Stimulated activated CD4-positive, alpha-beta T cell treated with anti-CD3 and anti-CD28 coated beads, Interleukin-4, amount 100 ng/mL, for 24 hours (primary cell): ENCODE results near the gene ALPL.

Experiments used
- DNase-seq: peaks from one replicate; pipeline ENCODE4 v3.0.0-alpha.2; 2020

ALPL gene

DNA sequence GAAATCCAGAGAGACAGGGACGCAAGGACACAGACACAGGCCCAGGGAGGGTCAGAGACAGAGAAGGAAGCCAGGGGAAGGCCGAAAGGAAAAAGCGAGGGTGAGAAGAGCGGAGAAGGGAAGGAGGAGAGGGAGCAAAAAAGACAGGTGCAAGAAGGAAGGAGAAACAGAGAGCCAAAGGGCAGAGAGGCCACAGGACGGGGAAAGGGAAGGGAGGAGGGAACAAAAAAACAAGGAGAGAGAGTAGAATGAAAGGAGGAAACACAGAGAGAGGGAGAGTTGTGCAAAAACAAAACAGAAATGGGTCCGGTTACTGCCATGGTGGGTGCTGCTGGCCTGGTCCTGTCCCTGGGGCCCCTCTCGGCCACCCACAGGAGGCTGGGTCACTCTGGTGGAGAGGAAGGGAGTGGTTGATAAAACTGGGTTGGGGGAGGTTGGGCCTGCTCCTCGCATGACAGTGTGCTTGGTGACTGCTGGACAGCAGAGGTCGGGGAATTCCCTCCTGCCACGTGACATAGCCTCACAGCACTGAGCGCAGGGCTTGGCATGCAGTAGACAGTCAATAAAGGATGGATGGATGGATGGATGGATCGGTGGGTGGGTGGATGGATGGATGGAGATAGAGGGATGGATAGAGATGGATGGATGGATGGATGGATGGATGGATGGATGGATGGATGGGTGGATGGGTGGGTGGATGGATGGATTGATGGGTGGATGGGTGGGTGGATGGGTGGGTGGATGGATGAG lies 95.2 kb downstream of the ALPL start:
- DNase-seq, result no peak

DNA sequence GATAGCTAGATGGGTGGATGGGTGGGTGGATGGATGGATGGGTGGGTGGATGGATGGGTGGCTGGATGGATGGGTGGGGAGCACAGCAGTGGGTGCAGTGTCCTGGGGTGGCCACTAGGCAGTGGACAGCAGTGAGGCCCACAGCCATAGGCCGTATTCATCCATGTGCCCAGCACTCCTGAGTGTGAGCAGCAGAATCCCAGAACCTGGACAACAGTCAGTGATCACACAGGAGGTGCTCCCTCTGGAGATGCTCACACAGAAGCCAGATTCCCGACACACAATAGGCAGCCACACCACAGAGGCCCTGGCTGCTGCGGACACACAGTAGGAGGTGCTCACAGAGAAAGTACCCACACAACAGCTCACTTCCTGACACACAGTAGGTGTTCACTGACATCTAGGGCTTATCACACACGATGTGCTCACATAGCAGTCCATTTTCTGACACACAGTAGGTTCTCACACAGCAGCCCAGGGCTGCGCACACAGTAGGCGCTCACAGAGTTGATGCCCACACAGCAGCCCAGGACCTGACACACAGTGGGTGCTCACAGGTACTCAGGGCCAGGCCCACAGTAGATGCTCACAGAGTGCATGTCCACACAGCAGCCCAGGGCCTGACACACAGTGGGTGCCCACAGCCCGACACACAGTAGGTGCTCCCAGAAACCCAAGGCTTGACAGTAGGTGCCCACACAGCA lies 95.9 kb downstream of the ALPL start:
- no peak for DNase-seq

GRCh38 chr1:21605964-21606705 lies 96.9 kb downstream of the ALPL start:
- no peak for DNase-seq

- DNase-seq, result peak; percentile 54
Observed at GRCh38 chr1:21607549-21608529, 98.6 kb downstream of the ALPL start.

GRCh38 chr1:21608798-21609197 lies 99.6 kb downstream of the ALPL start:
- DNase-seq, result no peak

DNA sequence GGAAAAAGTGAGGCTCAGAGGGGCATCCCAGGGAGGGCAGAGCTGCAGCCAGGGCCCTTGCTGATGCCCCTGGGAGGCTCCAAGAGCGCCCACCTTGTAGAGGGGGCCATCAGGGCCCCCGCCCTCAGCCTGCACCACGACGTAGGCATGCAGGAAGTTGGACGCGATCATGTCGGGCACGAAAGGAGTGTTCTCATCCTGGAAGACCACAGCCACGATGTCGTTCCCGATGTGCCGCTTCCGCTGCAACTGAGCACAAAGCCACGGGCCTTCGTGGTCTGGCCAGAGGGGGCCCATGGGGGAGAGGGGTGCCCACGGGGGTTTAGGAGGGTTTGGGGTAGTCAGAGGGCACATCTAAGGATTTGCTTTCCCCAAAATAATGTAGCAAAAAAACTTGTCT lies 100.8 kb downstream of the ALPL start:
- no peak for DNase-seq

DNA sequence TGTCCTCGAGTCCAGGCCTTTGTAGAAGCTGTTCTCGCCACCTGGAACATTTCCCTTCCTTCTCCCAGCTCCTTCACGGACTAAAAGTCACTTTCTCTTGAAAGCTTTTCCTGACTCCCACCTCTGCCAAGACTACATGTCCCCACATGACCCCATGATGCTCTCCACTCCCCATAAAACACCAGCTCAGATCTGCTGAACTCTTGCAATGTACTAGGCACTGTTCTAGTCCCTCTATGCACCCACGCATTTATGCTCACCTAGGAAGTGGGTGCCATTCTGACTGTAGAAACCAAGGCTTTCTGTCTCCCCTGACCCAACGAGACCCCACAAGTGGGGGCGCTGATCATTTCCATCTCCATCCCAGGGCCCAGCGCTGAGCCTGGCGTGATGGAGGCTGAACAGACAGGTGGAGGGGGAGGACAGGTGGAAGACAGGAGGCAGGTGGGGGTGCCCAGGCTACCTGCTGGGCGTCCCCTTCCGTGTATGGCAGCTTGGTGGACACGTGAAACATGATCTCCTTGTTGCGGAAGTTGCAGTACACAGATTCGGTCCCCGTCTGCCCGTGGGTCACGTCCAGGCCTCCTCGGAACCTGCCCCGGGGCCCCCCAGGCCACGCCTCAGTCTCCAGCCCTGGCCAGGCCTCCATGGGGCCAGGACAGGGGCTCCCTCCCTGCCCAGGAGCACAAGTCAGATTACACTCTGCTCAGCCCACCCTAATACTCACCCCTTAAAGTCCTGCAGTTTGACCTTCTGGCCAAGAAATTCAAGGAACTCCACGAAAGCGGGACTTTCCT lies 102.0 kb downstream of the ALPL start:
- no peak for DNase-seq

GRCh38 chr1:21612057-21612456 lies 102.8 kb downstream of the ALPL start:
- no peak for DNase-seq

- DNase-seq, result no peak
Observed at GRCh38 chr1:21613072-21613867, 104.0 kb downstream of the ALPL start.

GRCh38 chr1:21614419-21615115 lies 105.3 kb downstream of the ALPL start:
- no peak for DNase-seq

DNA sequence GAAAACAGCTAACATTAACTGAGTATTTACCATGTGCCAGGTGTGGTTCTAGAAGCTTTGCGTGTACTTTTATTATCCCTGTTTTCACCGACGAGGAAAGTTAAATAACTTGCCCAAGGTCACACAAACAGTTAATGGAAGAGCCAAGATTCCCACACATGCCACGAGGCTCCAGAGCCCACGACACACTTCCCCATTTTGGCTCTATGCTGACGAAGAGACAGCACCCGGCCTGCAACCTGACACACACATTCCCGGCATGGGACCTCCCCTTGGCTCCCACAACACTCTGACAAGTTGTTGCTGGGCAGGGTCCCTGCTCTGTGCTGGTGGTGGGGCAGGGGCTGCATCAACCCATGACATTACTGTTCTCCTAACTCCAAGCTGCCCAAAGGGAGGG lies 107.1 kb downstream of the ALPL start:
- DNase-seq, result no peak

DNA sequence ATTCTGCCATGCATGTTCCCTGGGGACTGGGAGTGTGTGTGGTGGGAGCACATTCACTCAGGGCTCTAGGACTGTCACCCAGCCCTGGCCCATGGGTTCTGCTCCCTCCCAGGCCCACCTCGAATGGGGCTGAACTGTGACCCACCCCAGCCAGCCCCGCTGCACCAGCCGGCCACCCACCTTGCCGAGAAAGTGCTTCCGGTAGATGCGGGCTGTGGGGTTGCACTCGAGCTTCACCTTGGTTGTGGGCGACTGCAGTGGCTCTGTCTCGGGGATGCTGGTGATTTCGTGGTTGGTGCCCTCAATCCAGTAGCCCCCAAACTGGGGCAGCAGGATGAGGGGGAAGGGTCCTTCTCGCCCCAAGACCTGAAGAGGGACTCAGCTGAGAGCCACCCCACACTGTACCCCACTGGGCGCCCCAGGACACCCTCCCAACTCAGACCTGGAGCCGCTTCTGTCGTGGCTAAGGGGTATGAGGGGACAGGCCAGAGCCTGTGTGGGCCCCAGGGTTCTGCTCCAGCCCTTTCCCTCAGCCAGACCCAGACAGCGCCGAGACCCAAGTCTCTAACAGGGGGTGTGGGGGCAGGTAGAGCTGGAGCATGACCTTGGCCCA lies 108.0 kb downstream of the ALPL start:
- no peak for DNase-seq

DNA sequence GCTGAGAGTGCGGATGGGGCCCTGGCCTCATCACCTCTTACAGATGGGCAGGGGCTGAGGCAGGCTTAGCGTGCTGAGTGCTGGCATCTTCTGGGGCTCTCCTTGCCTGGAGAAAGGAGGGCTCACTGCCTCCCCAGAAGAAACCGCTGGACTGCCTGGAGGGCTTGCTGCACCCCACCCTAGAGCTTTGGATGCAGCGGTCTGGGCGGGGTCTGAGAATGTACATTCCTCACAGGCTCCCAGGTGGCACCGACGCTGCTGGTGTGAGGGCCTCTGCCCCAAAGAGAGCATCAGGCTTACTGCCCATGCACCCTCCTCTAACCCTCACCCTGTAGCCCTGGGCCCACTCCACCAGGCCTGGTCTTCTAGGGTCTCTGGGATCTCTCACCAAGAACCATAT lies 108.8 kb downstream of the ALPL start:
- no peak for DNase-seq

DNA sequence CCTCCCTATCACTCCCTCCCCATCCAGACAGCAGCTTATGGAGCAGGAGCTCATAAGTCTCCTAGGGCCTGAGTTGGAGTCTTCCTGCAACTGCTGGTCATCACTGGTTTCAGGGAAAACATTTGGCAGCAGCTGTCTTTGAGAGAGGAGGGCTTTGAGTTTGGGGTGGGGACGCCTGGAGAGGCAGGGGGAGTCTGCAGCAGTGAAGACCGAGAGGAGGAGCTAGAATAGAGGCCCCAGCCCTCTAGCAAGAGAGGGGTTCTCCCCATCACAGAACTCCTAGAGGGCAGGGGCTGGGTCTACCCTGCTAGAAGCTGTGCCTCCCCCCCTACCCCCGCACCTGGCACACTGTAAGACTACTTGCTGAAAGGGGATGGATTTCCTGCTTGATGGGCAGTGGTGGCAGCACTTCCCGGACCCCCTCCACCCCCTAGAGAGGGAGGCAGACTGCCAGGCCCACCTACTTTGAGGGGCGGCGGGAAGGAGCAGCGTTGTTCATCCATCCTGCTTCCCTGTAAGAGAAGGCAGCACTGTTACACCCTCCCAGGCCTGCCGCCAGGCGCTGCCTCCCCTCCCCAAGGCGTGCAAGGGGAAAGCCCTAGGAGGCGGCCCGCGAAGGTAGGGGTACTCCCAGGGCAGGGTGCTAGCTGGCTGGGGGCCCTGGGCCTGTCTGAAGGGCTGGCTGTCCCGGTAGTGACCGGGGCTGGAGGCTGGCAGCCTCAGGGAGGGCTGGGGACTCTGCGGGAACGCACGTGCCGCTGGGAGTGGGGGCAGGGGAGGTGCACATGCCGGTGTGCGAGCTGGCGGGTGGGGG lies 109.5 kb downstream of the ALPL start:
- no peak for DNase-seq

DNA sequence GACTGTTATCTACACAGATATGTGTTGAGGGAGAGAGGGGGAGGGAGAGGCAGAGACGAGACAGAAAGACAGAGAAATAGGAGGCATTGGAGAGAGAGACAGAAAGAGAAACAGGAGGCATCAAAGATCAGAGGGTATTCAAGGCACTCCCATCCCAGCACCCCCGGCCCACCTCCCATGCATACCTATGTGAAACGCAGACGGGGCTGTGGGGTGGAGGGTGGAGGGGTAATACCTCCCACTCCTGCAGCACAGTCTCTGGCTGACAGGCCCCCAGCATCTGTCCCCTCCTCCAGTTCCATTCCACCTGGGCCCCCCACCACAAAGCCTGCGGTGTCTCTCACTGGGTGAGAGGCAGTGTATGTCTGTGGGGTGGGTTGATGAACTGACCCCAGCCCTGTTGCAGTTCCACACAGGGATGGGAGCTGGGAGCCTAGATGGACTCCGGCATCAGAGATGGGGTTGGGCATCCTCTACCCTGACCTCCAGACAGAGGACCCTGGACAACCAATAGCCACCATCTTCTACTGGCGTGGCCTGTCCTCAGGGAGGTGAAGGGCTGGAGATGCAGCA lies 110.2 kb downstream of the ALPL start:
- no peak for DNase-seq

- DNase-seq, result no peak
Observed at GRCh38 chr1:21620011-21620410, 110.8 kb downstream of the ALPL start.

DNA sequence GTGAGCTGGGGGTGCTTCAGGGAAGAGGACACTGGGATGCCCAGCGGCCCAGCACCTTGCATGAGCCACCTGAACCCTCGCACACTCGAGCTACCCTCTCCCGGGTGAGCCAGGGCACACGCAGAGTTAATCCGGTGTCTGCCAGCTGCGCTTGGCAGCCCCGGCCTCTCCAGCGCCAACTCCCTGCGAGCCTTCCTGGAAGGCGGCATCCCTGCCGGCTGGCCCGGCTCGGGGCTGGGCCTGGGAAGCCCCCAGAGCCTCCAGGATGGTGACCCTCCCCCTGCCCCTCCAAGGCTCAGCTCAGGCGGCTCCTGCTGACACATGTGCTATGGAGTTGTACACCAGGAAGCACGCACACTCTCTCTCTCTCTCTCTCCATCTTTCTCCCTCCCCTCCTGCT lies 111.3 kb downstream of the ALPL start:
- no peak for DNase-seq

- DNase-seq, result no peak
Observed at GRCh38 chr1:21621051-21621450, 111.8 kb downstream of the ALPL start.
